Measurements from ENCODE around the gene DNAH7.
A peak's percentile ranks its signal among the peaks of the same experiment; 100 is the strongest.

DNAH7 gene

DNA sequence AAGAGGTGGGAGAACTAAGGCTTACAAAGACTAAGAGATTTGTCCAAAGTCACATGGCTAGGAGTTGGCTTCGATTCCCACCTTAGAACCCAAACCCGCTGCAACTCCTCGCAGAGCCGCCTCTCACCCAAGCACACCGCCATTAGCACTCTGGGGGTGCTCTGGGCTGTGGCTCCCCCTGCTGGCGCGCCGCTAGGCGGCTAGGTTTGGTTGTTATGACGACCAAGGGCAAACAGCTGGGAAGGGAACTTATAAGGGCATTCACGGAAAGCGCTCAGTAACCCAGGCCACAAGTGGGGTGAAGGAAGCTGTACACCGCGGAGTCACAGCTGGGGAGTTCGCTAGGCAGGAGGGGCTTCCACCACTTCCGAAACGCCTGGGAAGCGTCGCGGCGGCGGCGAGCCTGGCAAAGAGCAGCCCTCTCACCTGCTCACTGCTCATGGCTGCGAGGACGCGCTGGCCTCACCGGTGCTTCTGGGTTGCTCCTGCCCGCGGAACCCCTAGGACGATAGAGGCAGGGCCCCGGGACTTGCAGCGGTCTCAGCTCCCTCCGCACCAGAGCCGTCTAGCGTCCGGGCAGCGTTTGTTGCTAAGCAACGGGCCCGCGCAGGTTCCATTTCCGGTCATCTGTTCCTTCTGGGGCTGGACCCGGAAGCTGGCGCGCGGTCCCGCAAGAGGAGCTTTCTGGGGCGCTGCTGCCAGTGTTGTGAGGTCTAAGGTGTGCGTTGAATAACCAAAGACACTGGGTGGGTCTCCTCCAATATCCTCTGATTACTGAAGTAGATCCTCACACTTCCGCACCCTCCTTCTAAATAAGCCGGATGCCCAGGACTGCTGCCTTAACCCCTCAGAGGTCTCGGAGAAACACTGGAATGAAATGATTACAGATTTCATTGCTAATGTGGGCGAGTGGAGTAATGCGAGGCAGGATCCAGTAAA lies at the start of gene DNAH7:
TSS of gene DNAH7 (minus strand) at position 567 of the 939 bp plus-strand sequence. CDS start at position 441, 126 bp downstream.
- peak; percentile 94 to 96 for DNase-seq

DNA sequence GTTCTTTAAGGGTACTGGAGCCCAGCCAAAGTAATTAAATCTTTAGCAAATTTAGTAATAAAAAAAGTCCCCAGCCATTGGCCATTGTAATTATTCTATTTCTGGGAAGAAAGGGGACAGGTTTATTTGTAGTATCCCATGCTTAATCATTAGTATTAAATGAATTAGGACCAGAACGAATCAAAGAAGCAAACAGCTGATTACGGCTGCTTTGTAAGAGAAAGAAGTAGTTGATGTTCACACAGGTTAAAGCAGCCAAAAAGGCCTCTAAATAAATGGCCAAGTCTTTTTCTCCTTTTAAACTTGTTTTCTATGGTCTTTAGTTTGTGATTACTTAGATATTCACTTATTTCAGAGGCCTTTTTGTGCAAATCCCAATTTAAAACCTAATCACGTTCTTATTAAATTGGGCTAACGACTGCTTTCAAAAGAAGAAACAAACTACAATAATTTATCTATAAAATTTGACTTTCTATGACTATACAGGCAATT lies 48.6 kb upstream of the DNAH7 start:
- DNase-seq = no peak

DNA sequence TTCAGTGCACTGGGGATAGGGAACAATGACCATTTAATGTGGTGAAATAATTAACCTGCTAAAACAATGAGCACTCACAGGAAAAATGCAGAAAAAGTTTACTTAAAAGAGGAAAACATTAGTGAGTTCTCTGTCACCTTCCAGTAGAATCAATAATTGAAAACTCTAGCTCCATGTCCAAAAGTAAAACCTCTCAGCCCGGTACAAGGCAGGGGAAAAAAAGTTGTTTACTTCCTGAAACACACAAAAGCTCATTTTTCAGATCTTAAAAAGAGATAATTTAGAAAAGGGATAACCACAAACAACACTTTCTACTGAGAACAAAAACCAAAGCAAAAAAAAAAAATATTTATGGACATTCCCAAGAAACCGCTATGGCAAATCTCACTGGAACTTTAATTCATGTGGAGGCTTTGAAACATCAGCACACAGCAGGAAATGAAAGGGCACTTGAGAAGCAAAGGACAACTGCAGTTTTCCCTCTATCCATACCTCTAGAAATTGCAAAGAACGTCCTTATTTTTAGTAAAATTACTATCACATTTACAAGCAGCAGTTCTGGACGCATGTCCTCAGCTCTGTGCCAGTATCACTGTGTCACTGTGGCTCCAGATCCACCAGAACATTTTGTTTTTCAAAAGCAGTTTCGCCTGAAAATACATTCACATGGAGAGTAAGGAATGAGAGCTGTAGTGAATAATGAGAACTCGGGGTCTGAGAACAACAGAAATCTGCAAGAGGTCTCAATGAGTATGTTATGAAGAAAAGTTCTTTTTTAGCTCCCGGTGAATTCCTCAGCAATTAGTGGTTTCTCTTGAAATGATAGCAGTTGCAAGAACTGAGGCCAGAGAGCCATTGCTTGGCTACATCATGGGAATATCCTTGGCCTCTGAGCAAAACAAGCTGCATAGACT lies 44.7 kb upstream of the DNAH7 start:
- no peak for DNase-seq

DNA sequence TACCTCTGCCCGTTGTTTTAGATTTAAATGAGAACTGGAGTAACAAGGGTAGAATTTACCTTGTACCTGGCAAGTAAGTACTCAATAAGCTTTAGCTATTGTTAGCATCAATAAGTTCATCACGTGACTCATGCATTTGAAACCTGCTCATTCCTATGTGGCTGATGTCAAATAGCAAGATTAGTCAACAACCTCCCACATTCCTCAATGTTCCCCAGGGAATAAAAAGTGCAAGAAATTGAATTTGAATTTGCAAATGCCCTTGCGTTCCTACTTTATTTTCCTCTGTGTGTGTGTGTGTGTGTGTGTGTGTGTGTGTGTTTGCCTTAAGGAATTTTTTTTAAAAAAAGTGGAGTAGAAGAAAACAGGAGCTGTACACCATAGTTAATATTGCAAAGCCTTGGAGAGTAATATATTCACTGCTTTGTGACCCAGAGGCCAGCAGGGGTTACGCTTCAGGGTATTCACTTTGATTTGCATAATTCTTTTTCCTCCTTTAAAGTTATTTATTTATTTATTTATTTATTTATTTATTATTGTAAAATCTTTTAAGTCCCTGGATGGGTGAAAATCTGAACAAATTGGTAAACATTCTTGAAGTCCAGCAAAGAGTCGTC lies 43.9 kb upstream of the DNAH7 start:
- DNase-seq = no peak

DNA sequence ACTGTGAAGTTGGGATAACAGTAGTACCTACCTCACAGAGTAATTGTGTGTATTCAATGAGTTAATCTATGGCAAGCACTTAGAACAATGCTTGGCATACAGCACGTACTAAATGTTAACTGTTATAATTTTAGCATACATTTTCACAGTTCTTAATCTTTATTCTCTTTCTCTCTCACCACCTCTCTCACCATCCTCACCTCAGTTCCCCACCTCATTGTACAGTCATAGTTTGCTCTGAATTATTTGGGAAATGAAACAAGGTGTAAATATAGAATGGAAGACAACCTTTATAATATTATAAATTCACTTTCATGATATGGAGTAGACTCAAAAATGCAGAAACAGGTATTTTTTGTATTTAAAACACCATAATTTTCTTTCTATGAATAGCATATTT lies 40.0 kb upstream of the DNAH7 start:
- no peak for DNase-seq

DNA sequence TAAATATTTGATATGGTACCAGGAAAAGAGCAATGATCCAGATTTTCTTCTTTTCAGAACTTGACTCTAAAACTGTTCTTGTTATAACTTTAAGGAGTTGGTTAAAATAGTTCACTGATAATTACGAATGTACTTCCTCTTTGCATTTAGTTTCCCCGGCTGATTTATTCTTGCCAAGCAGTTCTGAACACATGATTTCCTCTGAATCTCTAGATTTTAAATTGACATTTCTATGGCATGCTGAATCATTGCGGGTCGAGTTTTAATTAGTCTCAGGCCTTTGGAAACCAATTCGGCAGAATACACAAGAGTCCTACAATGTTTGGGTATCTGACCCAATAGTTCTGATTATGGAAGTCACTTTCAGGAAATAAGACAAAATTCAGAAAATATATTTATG lies 37.3 kb upstream of the DNAH7 start:
- no peak for DNase-seq

DNA sequence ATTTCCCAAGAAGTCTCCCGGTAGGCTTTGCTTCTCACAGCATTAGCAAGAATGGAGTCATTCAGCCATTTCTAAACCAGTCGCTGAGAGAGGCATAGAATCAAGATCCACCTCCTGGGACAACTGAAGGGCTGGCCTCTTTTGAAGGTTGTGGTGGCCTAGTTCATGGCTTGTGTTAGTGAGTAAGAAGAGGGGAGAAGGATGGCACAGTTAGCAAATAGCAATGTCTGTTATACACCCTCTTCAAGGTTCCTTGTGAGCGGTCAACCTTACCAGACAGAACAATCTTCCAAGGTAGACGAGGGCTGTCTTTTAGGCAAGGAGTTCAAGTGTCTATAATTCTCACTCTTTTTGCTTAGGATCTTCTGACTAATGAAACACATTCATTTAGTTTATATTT lies 35.4 kb upstream of the DNAH7 start:
- no peak for DNase-seq

DNA sequence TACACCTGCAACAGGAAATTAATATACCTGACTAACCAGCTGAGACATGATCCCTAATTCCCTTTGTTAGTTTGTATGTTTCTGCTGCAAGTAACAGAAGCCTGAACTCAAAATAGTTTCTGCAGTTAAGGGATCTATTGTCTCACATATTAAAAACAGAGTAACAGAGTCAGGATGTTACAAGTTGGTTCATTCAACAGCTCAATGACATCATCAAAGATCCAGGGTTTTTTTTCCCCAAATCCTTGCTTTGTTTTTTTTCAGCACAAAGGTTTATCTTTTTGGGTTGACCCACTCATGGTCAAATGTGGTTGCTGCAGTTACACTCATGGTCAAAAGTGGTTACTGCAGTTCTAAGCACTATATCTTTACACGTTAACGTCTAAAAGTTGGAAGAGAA lies 35.0 kb upstream of the DNAH7 start:
- no peak for DNase-seq

DNA sequence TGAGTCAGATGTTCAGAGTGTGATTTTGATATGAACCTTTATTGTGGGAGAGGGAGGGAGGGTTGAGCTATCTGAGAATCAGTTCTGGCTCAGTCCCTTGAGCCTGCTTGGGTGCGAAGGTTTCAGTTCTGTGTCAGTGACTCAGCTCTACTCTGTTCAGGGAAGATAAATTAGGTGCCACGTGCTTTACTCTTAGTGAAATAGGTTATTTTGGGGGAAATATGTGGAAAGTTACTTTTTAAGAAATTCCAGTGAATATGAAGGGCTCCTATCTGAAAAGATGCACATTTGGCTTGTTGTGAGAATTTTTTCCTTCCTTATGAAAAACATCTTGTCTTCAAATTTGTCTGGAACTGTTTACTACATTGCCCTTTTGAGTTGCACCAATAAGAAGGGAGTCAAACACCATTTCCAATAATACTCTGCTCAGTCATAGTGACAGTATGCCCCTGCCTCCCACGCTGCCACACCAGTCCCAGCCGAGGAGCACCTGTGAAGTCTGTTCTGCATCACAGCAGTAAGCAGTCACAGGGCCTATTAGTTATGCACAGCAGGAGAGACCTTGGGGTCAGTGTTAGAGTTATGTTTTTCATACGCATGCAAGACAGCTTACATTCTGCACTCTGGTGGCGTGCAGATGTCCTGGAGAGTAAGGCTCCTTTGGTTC lies 32.8 kb upstream of the DNAH7 start:
- DNase-seq = peak in 1 of 2 donors; percentile 21

DNA sequence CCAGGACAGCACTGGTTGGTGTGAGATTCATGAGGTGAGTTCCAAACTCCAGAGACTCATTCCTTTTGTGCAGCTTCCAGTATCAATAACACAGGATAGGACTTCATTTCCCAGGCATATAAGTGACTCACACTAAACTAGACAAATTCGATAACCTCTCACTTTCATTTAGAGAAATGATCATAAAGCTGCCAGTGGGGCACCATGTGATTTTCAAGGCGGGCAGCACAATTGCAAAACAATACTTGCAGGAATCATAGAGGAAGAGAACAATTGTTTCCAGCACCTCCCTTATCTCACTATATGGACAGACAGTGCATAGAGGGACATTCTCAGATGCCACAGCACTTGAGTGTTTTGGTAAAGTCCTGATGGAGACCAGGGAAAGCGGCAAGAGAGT lies 31.3 kb upstream of the DNAH7 start:
- no peak for DNase-seq

DNA sequence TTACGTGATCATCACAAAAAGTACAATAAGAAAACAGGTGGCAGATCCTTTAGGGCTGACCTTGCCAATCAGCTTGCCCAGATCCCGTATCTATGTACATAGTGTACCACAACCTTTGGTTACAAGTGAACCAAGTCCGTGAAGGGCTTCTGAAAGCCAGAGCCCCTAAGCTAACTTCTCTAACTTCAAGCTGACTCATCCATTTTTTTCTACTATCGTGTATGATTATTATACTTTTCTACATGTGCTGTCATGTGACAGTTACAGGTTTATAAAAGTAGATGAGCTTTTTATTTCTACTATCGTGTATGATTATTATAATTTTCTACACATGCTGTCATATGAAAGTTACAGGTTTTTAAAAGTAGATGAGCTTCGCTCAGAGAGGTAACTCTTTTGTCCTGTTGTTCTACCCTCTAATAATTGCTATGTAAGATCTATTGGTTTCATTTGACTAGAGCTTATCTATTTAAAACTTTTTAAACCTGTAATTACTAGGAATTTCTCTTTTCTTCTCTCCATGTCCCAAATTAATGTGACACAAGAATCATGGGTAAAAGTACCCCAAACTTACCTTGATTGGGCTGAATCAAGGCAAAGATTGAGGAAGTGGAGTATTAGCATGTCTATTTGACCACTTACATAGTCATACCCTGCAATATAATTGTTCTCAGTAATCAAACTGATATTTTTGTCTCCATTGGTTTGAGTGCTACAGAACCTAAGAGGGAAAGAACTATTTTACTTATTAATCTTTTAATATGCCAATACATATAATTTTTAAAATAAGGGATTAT lies 29.4 kb upstream of the DNAH7 start:
- DNase-seq = no peak

DNA sequence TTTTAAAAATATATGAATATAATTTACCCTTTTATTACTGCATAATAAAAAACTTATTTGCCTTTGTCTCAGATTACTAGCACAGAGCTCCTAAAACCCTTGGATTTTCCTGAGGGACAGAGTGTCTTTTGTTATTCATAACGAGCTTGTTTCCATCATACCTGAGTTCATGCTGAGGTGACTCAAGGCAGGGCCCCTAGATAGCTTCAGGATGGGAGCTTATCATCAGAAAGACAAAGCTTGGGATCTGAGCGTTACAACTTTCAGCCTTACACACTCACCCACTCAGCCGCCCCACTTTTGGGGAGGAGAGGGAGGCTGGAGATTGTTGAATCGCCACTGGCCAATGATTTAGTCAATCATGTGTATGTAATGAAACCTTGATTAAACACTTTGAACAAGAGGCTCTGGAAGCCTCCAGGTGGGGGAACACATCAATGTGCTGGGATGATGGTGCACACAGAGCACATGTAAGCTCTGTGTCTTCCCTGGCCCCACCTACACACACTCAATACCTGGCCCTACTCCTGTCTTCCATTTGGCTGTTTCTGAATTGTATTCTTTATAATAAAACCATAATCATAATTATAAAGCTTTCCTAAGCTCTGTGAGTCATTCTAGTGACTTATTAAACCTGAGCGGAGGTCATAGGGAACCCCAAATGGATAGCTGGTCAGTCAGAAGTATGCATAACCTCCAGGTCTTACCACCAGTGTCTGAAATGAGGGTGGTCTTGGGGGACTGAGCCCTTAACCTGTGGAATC lies 28.5 kb upstream of the DNAH7 start:
- DNase-seq = no peak

DNA sequence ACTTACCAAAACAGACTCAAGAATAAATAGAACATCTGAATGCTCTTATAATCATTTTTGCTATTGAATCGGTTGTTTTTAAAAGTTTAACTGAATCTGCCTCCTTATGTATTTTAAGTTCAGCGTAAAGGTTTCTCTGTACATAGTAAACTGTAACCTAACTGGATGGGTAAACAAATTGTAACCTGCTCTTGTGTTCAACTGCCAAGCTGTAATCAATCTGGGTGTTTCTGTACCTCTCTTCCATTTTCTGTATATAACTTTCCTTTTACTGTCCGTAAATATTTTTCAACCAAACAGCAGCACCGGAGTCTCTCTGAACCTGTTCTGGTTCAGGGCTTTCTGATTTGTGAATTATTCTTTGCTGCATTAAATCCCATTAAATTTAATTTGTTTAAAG lies 27.6 kb upstream of the DNAH7 start:
- DNase-seq = no peak

DNA sequence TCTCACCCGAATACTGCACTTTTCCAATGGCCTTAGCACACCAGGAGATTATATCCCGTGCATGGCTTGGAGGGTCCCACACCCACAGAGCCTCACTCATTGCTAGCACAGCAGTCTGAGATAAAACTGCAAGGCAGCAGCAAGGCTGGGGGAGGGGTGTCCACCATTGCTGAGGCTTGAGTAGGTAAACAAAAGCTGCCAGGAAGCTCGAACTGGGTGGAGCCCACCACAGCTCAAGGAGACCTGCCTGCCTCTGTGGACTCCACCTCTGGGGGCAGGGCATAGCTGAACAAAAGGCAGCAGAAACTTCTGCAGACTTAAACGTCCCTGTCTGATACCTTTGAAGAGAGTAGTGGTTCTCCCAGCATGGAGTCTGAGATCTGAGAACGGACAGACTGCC lies 20.8 kb upstream of the DNAH7 start:
- DNase-seq = peak in 1 of 2 donors; percentile 21

DNA sequence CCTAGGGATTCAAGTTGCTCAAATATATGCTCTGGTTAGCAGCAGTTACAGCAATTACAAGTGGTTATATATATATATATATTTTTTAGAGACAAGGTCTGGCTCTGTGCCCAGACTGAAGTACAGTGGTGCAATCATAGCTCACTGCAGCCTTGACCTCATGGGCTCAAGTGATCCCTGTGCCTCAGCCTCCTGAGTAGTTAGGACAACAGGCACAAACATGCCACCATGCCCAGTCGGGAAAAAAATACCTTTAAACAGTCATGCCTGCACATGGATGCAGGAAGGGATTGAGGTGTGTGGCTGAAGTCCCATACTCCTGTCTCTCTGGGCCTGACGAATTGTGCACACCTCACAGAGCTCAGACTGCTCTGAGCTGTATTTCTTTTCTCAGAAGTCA lies 19.6 kb upstream of the DNAH7 start:
- DNase-seq = no peak

DNA sequence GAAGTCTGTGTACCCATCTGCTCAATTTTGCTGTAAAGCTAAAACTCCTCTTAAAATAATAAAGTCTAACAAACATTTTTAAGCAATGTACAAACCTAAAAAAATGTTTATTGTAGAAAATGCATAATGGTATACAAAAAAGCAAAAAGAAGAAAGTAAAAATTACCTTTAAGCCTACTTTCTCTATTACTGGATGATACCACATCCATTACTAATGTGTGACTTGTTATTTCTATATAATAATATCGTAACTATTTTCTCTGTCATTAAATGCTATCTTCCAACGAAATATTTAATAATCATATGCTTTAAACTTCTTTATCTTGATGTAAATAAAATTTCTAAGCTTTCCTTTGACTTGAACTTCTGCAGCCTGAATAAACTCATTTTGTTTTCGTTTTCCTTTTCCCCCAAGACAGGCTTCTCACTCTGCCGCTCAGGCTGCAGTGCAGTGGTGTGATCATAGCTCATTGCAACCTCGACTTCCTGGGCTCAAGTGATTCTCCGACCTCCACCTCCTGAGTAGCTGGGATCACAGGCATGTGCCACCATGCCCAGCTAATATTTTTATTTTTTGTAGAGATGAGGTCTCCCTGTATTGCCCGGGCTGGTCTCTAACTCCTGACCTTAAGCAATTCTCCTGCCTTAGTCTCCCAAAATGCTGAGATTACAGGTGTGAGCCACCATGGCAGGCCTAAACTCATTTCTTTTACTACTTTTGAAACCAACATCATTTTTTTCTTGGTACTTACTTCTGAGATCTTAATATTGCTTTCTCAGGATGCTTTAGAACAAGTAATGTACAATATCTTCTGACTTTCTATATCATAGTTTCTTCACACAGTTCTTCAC lies 18.1 kb upstream of the DNAH7 start:
- peak in 1 of 2 donors; percentile 19 for DNase-seq

DNA sequence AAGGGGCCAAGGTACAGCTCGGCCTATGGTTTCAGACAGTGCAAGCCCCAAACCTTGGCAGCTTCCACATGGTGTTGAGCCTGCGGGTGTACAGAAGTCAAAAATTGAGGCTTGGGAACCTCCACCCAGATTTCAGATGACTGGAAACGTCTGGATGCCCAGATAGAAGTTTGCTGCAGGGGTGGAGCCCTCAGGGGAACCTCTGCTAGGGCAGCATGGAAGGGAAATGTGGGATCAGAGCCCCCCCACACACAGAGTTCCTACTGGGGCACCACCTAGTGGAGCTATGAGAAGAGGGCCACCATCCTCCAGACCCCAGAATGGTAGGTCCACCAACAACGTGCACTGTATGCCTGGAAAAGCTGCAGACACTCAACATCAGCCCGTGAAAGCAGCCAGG lies 15.0 kb upstream of the DNAH7 start:
- DNase-seq = no peak

DNA sequence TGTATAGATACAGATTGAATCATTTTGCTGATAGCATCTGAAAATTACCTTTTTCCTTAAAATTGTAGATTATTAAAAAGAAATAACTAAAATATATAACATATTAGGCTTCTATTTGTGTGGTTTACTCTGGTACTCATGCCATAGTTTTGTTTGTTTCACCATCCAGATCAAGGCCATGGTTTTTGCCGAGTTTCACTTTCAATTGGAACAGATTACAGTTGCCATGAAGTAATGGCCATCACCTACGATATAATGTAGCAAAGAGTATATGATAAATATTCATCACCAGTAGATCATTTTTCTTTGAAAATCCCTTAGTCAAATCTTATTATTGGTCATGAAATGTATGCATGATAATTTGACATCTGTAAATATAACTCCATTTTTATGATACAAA lies 11.9 kb upstream of the DNAH7 start:
- peak in 1 of 2 donors; percentile 37 for DNase-seq

DNA sequence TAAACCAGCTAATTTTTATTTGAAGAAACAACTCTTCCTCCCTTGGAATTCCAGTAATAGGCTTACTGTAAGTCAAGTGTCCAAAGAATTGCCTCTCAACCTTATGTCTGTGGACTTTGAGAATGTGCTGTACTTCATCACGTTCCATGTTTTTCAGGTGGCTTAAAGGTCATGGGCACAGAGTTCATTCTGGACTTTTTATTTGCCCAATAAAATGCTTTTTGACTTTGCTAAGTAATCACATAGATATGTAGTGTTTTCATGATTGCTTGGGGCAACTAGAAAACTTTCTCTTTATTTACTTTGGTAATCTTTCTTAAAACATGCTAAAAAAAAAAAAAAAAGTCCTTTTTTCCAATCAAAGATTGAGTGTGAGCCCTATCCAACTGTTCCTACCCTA lies 10.4 kb upstream of the DNAH7 start:
- DNase-seq = no peak

DNA sequence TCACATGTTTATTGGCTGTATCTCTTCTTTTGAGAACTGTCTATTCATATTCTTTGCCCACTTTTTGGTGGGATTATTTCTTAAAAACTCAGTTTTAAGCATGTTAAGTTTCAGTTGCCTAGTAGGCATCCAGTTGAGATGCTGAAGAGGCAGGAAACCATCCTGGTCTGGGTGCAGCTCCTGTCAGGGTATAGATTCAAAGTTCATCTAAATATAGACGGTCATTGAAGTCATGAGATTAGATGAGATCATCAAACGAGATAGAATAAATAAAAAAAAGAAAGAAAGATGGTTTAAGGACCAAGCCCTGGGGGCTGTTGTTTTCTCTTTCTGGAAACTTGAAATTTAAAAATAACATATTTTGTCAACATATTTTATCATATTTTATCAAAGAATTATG lies 9.2 kb upstream of the DNAH7 start:
- DNase-seq = no peak
